OCI-LY7 (cell line): ENCODE data around the gene DEFB116. TPM values are rescaled to one million over a fixed set of nuclear protein-coding genes. Genes with fewer than 3 reads are reported as not detected.

Experiments
- BruUV-seq: library from RNA; stranded (reverse); fragments of 400-500 nt; replicated peaks from 2 replicates; lab custom pipeline; 2021; lab: Mats Ljungman, UMichigan
- CTCF ChIA-PET: fragments of 300-600 bp; sonication (Branson Sonifier 250); formaldehyde crosslinking; loops from one replicate; lab custom pipeline; 2022; ENCODE audit warnings: antibody characterized with exemption; ENCODE audit not compliant: unreplicated experiment; lab: Charles Lee
- POLR2A ChIA-PET: fragments of 300-600 bp; sonication (Branson Sonifier 250); formaldehyde crosslinking; loops from one replicate; lab custom pipeline; 2022; ENCODE audit warnings: antibody characterized with exemption; lab: Charles Lee
- DNase-seq: peaks from one replicate; pipeline ENCODE4 v3.0.0-alpha.2; 2015; ENCODE audit warnings: low spot score
- H2AFZ ChIP-seq: fragments of 200-600 bp; sonication (generic), shearing (Covaris generic); 2 replicates; pipeline ENCODE4 v1.6.1; 2014; ENCODE audit warnings: mild to moderate bottlenecking, antibody characterized with exemption, low read length, moderate library complexity
- H3K27ac ChIP-seq: fragments of 200-600 bp; sonication (generic); 2 replicates; pipeline ENCODE4 v1.5.1; 2014; ENCODE audit warnings: mixed run types, low read depth, mild to moderate bottlenecking, moderate library complexity, low read length, inconsistent platforms; ENCODE audit not compliant: poor library complexity, severe bottlenecking
- H3K36me3 ChIP-seq: fragments of 200-600 bp; sonication (generic); 2 replicates; pipeline ENCODE4 v1.6.1; 2014; ENCODE audit warnings: mild to moderate bottlenecking, antibody characterized with exemption, low read length, moderate library complexity, mixed read lengths; ENCODE audit not compliant: insufficient read depth
- H3K4me1 ChIP-seq: fragments of 200-600 bp; sonication (generic); 2 replicates; pipeline ENCODE4 v1.5.1; 2014; ENCODE audit warnings: mild to moderate bottlenecking, low read length; ENCODE audit not compliant: insufficient read depth, poor library complexity, severe bottlenecking
- H3K4me2 ChIP-seq: fragments of 200-600 bp; sonication (generic); 2 replicates; pipeline ENCODE4 v1.6.1; 2014; ENCODE audit warnings: mild to moderate bottlenecking, low read length
- H3K4me3 ChIP-seq: fragments of 200-600 bp; sonication (generic); 2 replicates; pipeline ENCODE4 v1.5.1; 2014; ENCODE audit warnings: mild to moderate bottlenecking, low read depth, low read length; ENCODE audit not compliant: poor library complexity, severe bottlenecking
- H3K79me2 ChIP-seq: fragments of 200-600 bp; sonication (generic); 2 replicates; pipeline ENCODE4 v1.6.1; 2016; ENCODE audit warnings: low read depth, mild to moderate bottlenecking, low read length, moderate library complexity, mixed read lengths; ENCODE audit not compliant: insufficient read depth
- H3K9me2 ChIP-seq: fragments of 200-600 bp; sonication (generic); 2 replicates; pipeline ENCODE4 v1.6.1; 2016; ENCODE audit warnings: mild to moderate bottlenecking, low read length, mixed read lengths; ENCODE audit not compliant: insufficient read depth
- H3K9me3 ChIP-seq: fragments of 200-600 bp; sonication (generic); 2 replicates; pipeline ENCODE4 v1.6.1; 2014; ENCODE audit warnings: mild to moderate bottlenecking, mixed run types, low read length, mixed read lengths
- H4K20me1 ChIP-seq: fragments of 200-600 bp; sonication (generic); 2 replicates; pipeline ENCODE4 v1.6.1; 2014; ENCODE audit warnings: mild to moderate bottlenecking, antibody characterized with exemption, low read length, moderate library complexity, mixed read lengths; ENCODE audit not compliant: insufficient read depth
- EZH2phosphoT487 ChIP-seq: fragments of 200-600 bp; sonication (generic); IDR thresholded peaks from 2 replicates; pipeline ENCODE4 v1.6.1; 2018; ENCODE audit warnings: low read depth, borderline replicate concordance, mild to moderate bottlenecking, mixed run types, antibody characterized with exemption, low read length, moderate library complexity, mixed read lengths
- intact Hi-C: fragments of 100-400 bp; cut with micrococcal nuclease; formaldehyde crosslinking; loops from one replicate; pipeline ENCODE4 v1.10.0; 2022; ENCODE audit not compliant: unreplicated experiment
- small RNA-seq: library from RNA; depleted of rRNA; stranded (forward); fragments of <200 nt; gene quantifications from one replicate; pipeline ENCODE3, GENCODE V24; 2014
- total RNA-seq, 2 experiments: library from RNA; depleted of rRNA in 1 of 2; stranded (reverse); fragments of >200 nt in 1 of 2; shearing (Covaris generic) in 1 of 2; gene quantifications; 2 replicates each; pipeline ENCODE4 v1.2.3, GENCODE V29; 2014 to 2022
- TF ChIP-seq, protein P1 (sequence below): fragments of 200-600 bp; sonication (generic); conservative IDR thresholded peaks from 2 replicates; pipeline ENCODE4 v1.5.1; 2014; ENCODE audit warnings: mild to moderate bottlenecking, antibody characterized with exemption, low read length, moderate library complexity, mixed read lengths

Gene DEFB116
- total RNA-seq, 2 experiments from 2014 or later: not detected

DNA sequence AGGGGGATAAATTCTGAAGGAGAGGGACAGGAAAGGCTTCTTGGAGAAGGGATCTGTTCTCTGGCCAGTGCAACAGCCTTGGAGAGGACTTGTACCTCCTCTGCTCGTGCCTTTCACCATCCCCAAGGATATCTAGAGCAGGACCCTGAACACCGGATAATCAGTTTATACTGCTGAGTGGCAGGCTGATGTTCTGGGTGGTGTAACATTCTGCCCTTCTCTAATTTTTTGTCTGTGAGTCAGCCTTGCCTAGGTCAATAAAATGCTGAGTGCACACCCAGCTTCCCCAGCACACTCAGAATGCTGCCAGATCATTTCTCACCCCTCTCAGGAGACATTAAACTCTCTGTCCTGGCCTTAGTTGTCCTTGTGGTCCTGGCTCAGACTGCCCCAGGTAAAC is 51.0 kb downstream of the DEFB116 start, which contains the start of gene DEFB115:
TSS of gene DEFB115 (plus strand) at position 301 of the 400 bp plus-strand sequence. CDS start at position 301, 0 bp downstream.
- H2AFZ ChIP-seq: no peak within 1 kb of the TSS
- ChIA-PET CTCF (no interaction called here), POLR2A (no interaction called here)
- H3K4me1 ChIP-seq: no peaks in the 10 kb centered on the region
- no peaks in the 10 kb centered on the region for H3K36me3 ChIP-seq
- H3K4me2 ChIP-seq: no peak within 1 kb of the TSS
- TF ChIP-seq, protein P1, sequence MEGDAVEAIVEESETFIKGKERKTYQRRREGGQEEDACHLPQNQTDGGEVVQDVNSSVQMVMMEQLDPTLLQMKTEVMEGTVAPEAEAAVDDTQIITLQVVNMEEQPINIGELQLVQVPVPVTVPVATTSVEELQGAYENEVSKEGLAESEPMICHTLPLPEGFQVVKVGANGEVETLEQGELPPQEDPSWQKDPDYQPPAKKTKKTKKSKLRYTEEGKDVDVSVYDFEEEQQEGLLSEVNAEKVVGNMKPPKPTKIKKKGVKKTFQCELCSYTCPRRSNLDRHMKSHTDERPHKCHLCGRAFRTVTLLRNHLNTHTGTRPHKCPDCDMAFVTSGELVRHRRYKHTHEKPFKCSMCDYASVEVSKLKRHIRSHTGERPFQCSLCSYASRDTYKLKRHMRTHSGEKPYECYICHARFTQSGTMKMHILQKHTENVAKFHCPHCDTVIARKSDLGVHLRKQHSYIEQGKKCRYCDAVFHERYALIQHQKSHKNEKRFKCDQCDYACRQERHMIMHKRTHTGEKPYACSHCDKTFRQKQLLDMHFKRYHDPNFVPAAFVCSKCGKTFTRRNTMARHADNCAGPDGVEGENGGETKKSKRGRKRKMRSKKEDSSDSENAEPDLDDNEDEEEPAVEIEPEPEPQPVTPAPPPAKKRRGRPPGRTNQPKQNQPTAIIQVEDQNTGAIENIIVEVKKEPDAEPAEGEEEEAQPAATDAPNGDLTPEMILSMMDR: no peak
- TF ChIP-seq EZH2phosphoT487: no peak
- DNase-seq: no peak
- no peak within 1 kb of the TSS for H3K27ac ChIP-seq
- H3K4me3 ChIP-seq: no peak within 1 kb of the TSS
- BruUV-seq: no TSS peak
- no peaks in the 10 kb centered on the region for H3K9me2 ChIP-seq
- H4K20me1 ChIP-seq: no peaks in the 10 kb centered on the region
- intact Hi-C loops: no loop called here
- H3K9me3 ChIP-seq: no peaks in the 10 kb centered on the region
- no peaks in the 10 kb centered on the region for H3K79me2 ChIP-seq

DNA sequence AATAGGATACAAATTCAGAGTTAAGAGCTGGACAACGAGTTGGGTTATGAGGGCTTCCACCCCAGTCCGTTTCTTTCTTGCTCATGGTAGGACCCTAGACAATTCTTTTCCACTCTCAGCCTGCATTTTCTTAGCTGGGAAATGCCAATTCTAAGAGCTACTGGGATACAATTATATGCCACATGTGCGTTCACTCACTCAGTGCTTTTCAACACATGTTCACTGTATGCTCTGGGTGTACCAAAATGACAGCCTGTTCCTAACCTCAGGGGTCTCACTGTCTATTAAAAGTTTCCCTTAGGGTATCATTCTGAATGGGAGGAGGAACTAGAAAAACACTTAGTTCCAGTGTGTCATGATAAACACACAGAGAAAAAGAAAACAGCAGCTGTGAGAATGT is 51.4 kb downstream of the DEFB116 start:
- Histone ChIP-seq H3K79me2 (no peaks in the 10 kb centered on the region), H2AFZ (no peak overlapping the region), H3K27ac (no peak overlapping the region), H4K20me1 (no peaks in the 10 kb centered on the region), H3K36me3 (no peaks in the 10 kb centered on the region), H3K4me1 (no peaks in the 10 kb centered on the region), H3K4me2 (no peak overlapping the region), H3K4me3 (no peak overlapping the region), H3K9me3 (no peaks in the 10 kb centered on the region), H3K9me2 (no peaks in the 10 kb centered on the region)
- no TSS peak for BruUV-seq
- intact Hi-C loops: no loop called here
- POLR2A ChIA-PET: no interaction called here
- DNase-seq: no peak
- CTCF ChIA-PET: no interaction called here
- TF ChIP-seq, protein P1: no peak
- TF ChIP-seq EZH2phosphoT487: no peak

Small RNA genes within 50 kb of the gene (small RNA-seq; reads per million reads assigned to genes)
- gene RNA5SP480: 0.16 reads per million

Other genes with a start within 250 kb of the DEFB116 start
- not detected in 2 replicates for gene DEFB115, start 50.9 kb downstream of the DEFB116 start, total RNA-seq (2014; rRNA removed; shearing (Covaris generic))
- gene DEFB115, start 50.9 kb downstream of the DEFB116 start, total RNA-seq (2022): not detected in 2 replicates
- not detected in 2 replicates for gene DEFB118, start 60.0 kb upstream of the DEFB116 start, total RNA-seq (2014; rRNA removed; shearing (Covaris generic))
- gene DEFB118, start 60.0 kb upstream of the DEFB116 start, total RNA-seq (2022): not detected in 2 replicates
- gene DEFB119, start 82.0 kb upstream of the DEFB116 start, total RNA-seq (2014; rRNA removed; shearing (Covaris generic)): not detected in 2 replicates
- gene DEFB119, start 82.0 kb upstream of the DEFB116 start, total RNA-seq (2022): not detected in 2 replicates
- gene DEFB121, start 97.6 kb upstream of the DEFB116 start, total RNA-seq (2014; rRNA removed; shearing (Covaris generic)): not detected in 2 replicates
- not detected in 2 replicates for gene DEFB121, start 97.6 kb upstream of the DEFB116 start, total RNA-seq (2022)
- gene DEFB123, start 132.0 kb upstream of the DEFB116 start, total RNA-seq (2014; rRNA removed; shearing (Covaris generic)): not detected in 2 replicates
- not detected in 2 replicates for gene DEFB123, start 132.0 kb upstream of the DEFB116 start, total RNA-seq (2022)
- gene DEFB124, start 166.5 kb upstream of the DEFB116 start, total RNA-seq (2014; rRNA removed; shearing (Covaris generic)): not detected in 2 replicates
- not detected in 2 replicates for gene DEFB124, start 166.5 kb upstream of the DEFB116 start, total RNA-seq (2022)
- gene REM1, start 166.7 kb upstream of the DEFB116 start, total RNA-seq (2014; rRNA removed; shearing (Covaris generic)): not detected in 2 replicates
- not detected in 2 replicates for gene REM1, start 166.7 kb upstream of the DEFB116 start, total RNA-seq (2022)
- 43.6 and 51.3 TPM in 2 replicates for gene HM13, start 205.9 kb upstream of the DEFB116 start, total RNA-seq (2014; rRNA removed; shearing (Covaris generic))
- gene HM13, start 205.9 kb upstream of the DEFB116 start, total RNA-seq (2022): 142 and 148 TPM in 2 replicates